NCI-H345 treated with DMSO at 0.1 percent for 48 hours (cell line): ENCODE results near the gene RAF1.
"Not testable (repeated sequence)": the region's sequence is repeated elsewhere in the genome, so short reads cannot be mapped to it uniquely, and the experiment has no call there.

Experiments used
- DNase-seq: peaks from one replicate; lab custom pipeline; 2025; ENCODE audit not compliant: unreplicated experiment; lab: John Stamatoyannopoulos, UW

The RAF1 gene

GRCh38 chr3:12663936-12664908 is at the start of gene RAF1:
TSS of gene RAF1 (minus strand) at chr3:12664117. CDS start at chr3:12618721, 45,396 bp downstream.
- peak; percentile 87 for DNase-seq

- DNase-seq, result no peak
These were observed 46.1 kb upstream of the RAF1 start for GRCh38 chr3:12710062-12710461.

- DNase-seq, result no peak
These were observed 45.4 kb upstream of the RAF1 start for GRCh38 chr3:12709334-12709733.

- no peak for DNase-seq
These were observed 44.8 kb upstream of the RAF1 start for GRCh38 chr3:12708584-12709192.

- peak; percentile 5 for DNase-seq
These were observed 43.5 kb upstream of the RAF1 start for GRCh38 chr3:12707449-12707848.

- no peak for DNase-seq
These were observed 42.8 kb upstream of the RAF1 start for GRCh38 chr3:12706504-12707253.

- DNase-seq, result no peak
These were observed 42.1 kb upstream of the RAF1 start for GRCh38 chr3:12705981-12706380.

GRCh38 chr3:12705374-12705926 is 41.5 kb upstream of the RAF1 start:
- DNase-seq, result no peak

GRCh38 chr3:12702501-12702900 is 38.6 kb upstream of the RAF1 start:
- no peak for DNase-seq

- not testable (repeated sequence) for DNase-seq
These were observed 37.7 kb upstream of the RAF1 start for GRCh38 chr3:12701601-12702000.

- no peak for DNase-seq
These were observed 36.9 kb upstream of the RAF1 start for GRCh38 chr3:12700800-12701199.

- no peak for DNase-seq
These were observed 32.0 kb upstream of the RAF1 start for GRCh38 chr3:12695916-12696315.

GRCh38 chr3:12695112-12695511 is 31.2 kb upstream of the RAF1 start:
- DNase-seq, result no peak

GRCh38 chr3:12692444-12692843 is 28.5 kb upstream of the RAF1 start:
- no peak for DNase-seq

- no peak for DNase-seq
These were observed 26.2 kb upstream of the RAF1 start for GRCh38 chr3:12689997-12690711.

GRCh38 chr3:12687948-12688347 is 24.0 kb upstream of the RAF1 start:
- no peak for DNase-seq

GRCh38 chr3:12686096-12686495 is 22.2 kb upstream of the RAF1 start:
- DNase-seq, result no peak

- no peak for DNase-seq
These were observed 18.1 kb upstream of the RAF1 start for GRCh38 chr3:12681943-12682390.

GRCh38 chr3:12681089-12681942 is 17.4 kb upstream of the RAF1 start:
- no peak for DNase-seq

GRCh38 chr3:12679468-12679867 is 15.6 kb upstream of the RAF1 start:
- DNase-seq, result no peak
